OCI-LY1 (cell line): Measurements from ENCODE around the gene GALNT17.

Experiments used
- H2AFZ ChIP-seq: fragments of 200-600 bp; sonication (generic), shearing (Covaris generic); 2 replicates; pipeline ENCODE4 v1.6.0; 2014; ENCODE audit warnings: antibody characterized with exemption, mild to moderate bottlenecking, low read length
- H3F3A ChIP-seq: fragments of 200-600 bp; sonication (generic), shearing (Covaris generic); 2 replicates; pipeline ENCODE4 v1.6.0; 2014; ENCODE audit warnings: mild to moderate bottlenecking, antibody characterized with exemption, low read length, moderate library complexity; ENCODE audit not compliant: insufficient read depth
- H3K27ac ChIP-seq: fragments of 200-600 bp; sonication (generic); 2 replicates; pipeline ENCODE4 v1.5.1; 2014; ENCODE audit warnings: low read length, mixed run types, mild to moderate bottlenecking, low read depth; ENCODE audit not compliant: poor library complexity, severe bottlenecking
- H3K27me3 ChIP-seq: fragments of 200-600 bp; sonication (generic); 2 replicates; pipeline ENCODE4 v1.6.0; 2014; ENCODE audit warnings: antibody characterized with exemption, mild to moderate bottlenecking, low read length, moderate library complexity; ENCODE audit not compliant: insufficient read depth
- H3K36me3 ChIP-seq: fragments of 200-600 bp; sonication (generic); 2 replicates; pipeline ENCODE4 v1.6.1; 2014; ENCODE audit warnings: mild to moderate bottlenecking, antibody characterized with exemption, low read length, moderate library complexity, mixed read lengths; ENCODE audit not compliant: insufficient read depth
- H3K4me1 ChIP-seq: fragments of 200-600 bp; sonication (generic); 2 replicates; pipeline ENCODE4 v1.5.1; 2014; ENCODE audit warnings: mild to moderate bottlenecking, low read length, moderate library complexity; ENCODE audit not compliant: insufficient read depth, severe bottlenecking
- H3K4me2 ChIP-seq: fragments of 200-600 bp; sonication (generic), shearing (Covaris generic); 2 replicates; pipeline ENCODE4 v1.6.1; 2014; ENCODE audit warnings: low read length
- H3K4me3 ChIP-seq: fragments of 200-600 bp; sonication (generic); 2 replicates; pipeline ENCODE4 v1.5.1; 2014; ENCODE audit warnings: low read length, low read depth, mild to moderate bottlenecking, mixed read lengths; ENCODE audit not compliant: poor library complexity, severe bottlenecking
- H3K79me2 ChIP-seq: fragments of 200-600 bp; shearing (Covaris generic); 2 replicates; pipeline ENCODE4 v1.6.1; 2016; ENCODE audit warnings: mixed run types, low read length, mixed read lengths; ENCODE audit not compliant: insufficient read depth
- H3K9ac ChIP-seq: fragments of 200-600 bp; sonication (generic), shearing (Covaris generic); 2 replicates; pipeline ENCODE4 v1.6.1; 2014; ENCODE audit warnings: mild to moderate bottlenecking, low read length, mixed read lengths
- H3K9me2 ChIP-seq: fragments of 200-600 bp; sonication (generic), shearing (Covaris generic); 2 replicates; pipeline ENCODE4 v1.6.1; 2014; ENCODE audit warnings: low read depth, mild to moderate bottlenecking, low read length, mixed read lengths
- H3K9me3 ChIP-seq: fragments of 200-600 bp; shearing (Covaris generic); 2 replicates; pipeline ENCODE4 v1.6.1; 2014; ENCODE audit warnings: low read length, mixed read lengths
- H4K20me1 ChIP-seq: fragments of 200-600 bp; sonication (generic), shearing (Covaris generic); 2 replicates; pipeline ENCODE4 v1.6.0; 2016; ENCODE audit warnings: mild to moderate bottlenecking, low read length; ENCODE audit not compliant: insufficient read depth
- EZH2 ChIP-seq: fragments of 200-600 bp; sonication (generic), shearing (Covaris generic); IDR thresholded peaks from 2 replicates; pipeline ENCODE4 v1.8.0; 2017; ENCODE audit warnings: borderline replicate concordance, mixed run types, mild to moderate bottlenecking, antibody characterized with exemption, low read length, moderate library complexity, mixed read lengths
- TF ChIP-seq, protein P1 (sequence below): fragments of 200-600 bp; sonication (generic), shearing (Covaris generic); IDR thresholded peaks from 2 replicates; pipeline ENCODE4 v1.5.1; 2017; ENCODE audit warnings: mild to moderate bottlenecking, antibody characterized with exemption, low read length, moderate library complexity, mixed read lengths

The GALNT17 gene

DNA sequence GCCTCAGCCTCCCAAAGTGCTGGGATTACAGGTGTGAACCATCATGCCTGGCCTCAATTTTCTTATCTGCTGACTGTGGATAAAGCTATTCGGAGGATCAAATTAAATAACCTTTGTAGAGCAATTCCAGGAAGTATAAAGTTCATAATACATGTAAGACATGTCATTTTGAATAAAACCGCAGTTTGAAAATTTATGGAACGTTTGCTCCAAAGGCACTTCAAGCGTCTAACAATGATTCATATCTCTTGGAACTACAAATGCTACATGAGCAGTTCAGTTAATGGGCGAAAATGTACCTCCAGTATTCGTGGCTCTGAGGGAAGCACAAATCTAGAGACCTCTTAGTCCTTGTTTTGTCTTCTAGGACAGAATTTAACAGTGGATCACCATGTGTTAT is 190.3 kb downstream of the GALNT17 start:
- H4K20me1 ChIP-seq = no peaks in the 10 kb centered on the region
- no peaks in the 10 kb centered on the region for H3K79me2 ChIP-seq
- no peak overlapping the region for H3K27ac ChIP-seq
- no peak overlapping the region for H2AFZ ChIP-seq
- H3K4me1 ChIP-seq = no peaks in the 10 kb centered on the region
- H3K9me2 ChIP-seq = no peaks in the 10 kb centered on the region
- no peaks in the 10 kb centered on the region for H3K27me3 ChIP-seq
- H3K4me2 ChIP-seq = no peak overlapping the region
- no peak overlapping the region for H3K4me3 ChIP-seq
- no peaks in the 10 kb centered on the region for H3F3A ChIP-seq
- no peaks in the 10 kb centered on the region for H3K36me3 ChIP-seq
- TF ChIP-seq, protein P1, sequence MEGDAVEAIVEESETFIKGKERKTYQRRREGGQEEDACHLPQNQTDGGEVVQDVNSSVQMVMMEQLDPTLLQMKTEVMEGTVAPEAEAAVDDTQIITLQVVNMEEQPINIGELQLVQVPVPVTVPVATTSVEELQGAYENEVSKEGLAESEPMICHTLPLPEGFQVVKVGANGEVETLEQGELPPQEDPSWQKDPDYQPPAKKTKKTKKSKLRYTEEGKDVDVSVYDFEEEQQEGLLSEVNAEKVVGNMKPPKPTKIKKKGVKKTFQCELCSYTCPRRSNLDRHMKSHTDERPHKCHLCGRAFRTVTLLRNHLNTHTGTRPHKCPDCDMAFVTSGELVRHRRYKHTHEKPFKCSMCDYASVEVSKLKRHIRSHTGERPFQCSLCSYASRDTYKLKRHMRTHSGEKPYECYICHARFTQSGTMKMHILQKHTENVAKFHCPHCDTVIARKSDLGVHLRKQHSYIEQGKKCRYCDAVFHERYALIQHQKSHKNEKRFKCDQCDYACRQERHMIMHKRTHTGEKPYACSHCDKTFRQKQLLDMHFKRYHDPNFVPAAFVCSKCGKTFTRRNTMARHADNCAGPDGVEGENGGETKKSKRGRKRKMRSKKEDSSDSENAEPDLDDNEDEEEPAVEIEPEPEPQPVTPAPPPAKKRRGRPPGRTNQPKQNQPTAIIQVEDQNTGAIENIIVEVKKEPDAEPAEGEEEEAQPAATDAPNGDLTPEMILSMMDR = no peak
- no peak for TF ChIP-seq EZH2
- no peak overlapping the region for H3K9ac ChIP-seq
- H3K9me3 ChIP-seq = no peaks in the 10 kb centered on the region

GRCh38 chr7:71323726-71324125 is 191.8 kb downstream of the GALNT17 start:
- no peak overlapping the region for H3K4me2 ChIP-seq
- no peak overlapping the region for H3K27ac ChIP-seq
- H3K79me2 ChIP-seq = no peaks in the 10 kb centered on the region
- no peaks in the 10 kb centered on the region for H4K20me1 ChIP-seq
- H3K4me1 ChIP-seq = no peaks in the 10 kb centered on the region
- no peak overlapping the region for H3K4me3 ChIP-seq
- no peaks in the 10 kb centered on the region for H3K9me3 ChIP-seq
- H3K27me3 ChIP-seq = no peaks in the 10 kb centered on the region
- no peaks in the 10 kb centered on the region for H3K9me2 ChIP-seq
- no peak overlapping the region for H3K9ac ChIP-seq
- H3F3A ChIP-seq = no peaks in the 10 kb centered on the region
- H3K36me3 ChIP-seq = no peaks in the 10 kb centered on the region
- TF ChIP-seq, protein P1 = no peak
- TF ChIP-seq EZH2 = no peak
- H2AFZ ChIP-seq = no peak overlapping the region

DNA sequence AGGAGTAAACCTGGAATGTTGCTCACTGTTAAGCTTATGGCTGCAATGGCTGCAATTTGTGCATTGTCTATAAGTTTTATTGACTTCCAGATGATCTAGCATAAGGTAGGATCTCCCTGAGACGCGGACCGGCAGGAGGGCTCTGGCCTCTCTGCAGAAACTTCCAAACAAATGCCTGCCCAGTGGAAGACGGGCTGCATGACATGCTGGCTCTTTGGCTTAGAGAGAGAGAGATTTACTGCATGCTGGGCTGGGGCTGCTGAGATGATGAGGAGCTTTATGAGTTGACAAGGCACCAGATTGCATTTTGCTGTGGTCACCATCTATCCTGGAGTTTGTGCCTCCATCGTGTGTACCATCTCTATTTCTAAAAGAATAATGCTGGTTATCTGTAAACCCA is 193.2 kb downstream of the GALNT17 start:
- no peak overlapping the region for H3K4me2 ChIP-seq
- no peaks in the 10 kb centered on the region for H3K27me3 ChIP-seq
- no peak overlapping the region for H3K4me3 ChIP-seq
- no peak overlapping the region for H3K27ac ChIP-seq
- H3K79me2 ChIP-seq = no peaks in the 10 kb centered on the region
- H4K20me1 ChIP-seq = no peaks in the 10 kb centered on the region
- H3K9me2 ChIP-seq = no peaks in the 10 kb centered on the region
- no peaks in the 10 kb centered on the region for H3K9me3 ChIP-seq
- no peaks in the 10 kb centered on the region for H3K4me1 ChIP-seq
- H3F3A ChIP-seq = no peaks in the 10 kb centered on the region
- H3K36me3 ChIP-seq = no peaks in the 10 kb centered on the region
- no peak overlapping the region for H3K9ac ChIP-seq
- no peak for TF ChIP-seq EZH2
- TF ChIP-seq, protein P1 = no peak
- H2AFZ ChIP-seq = no peak overlapping the region
